Caco-2 (cell line): ENCODE results near the gene FOXF1. TPM values are rescaled to one million over a fixed set of nuclear protein-coding genes. Genes with fewer than 3 reads are reported as not detected.

Experiments used
- BruUV-seq: library from RNA; stranded (reverse); fragments of 400-500 nt; replicated peaks from 2 replicates; lab custom pipeline; 2021; lab: Mats Ljungman, UMichigan
- CTCF ChIA-PET: fragments of 300-600 bp; sonication (Branson Sonifier 250); formaldehyde crosslinking; loops from one replicate; lab custom pipeline; 2022; ENCODE audit warnings: antibody characterized with exemption; lab: Charles Lee
- POLR2A ChIA-PET: fragments of 300-600 bp; sonication (Branson Sonifier 250); formaldehyde crosslinking; loops from one replicate; lab custom pipeline; 2022; ENCODE audit warnings: antibody characterized with exemption; lab: Charles Lee
- DNase-seq, 2 experiments: peaks; one replicate each; pipeline versions ENCODE4 v3.0.0 to v3.0.0-alpha.2; 2020 to 2022
- H3K27me3 ChIP-seq: replicated peaks from 2 replicates; pipeline ENCODE4 v1.6.0; 2011; ENCODE audit warnings: low read length; ENCODE audit not compliant: control insufficient read depth, insufficient read depth
- H3K36me3 ChIP-seq: 2 replicates; pipeline ENCODE4 v1.5.1; 2011; ENCODE audit warnings: low read length; ENCODE audit not compliant: control insufficient read depth, insufficient read depth
- H3K4me1 ChIP-seq: fragments of 250-450 bp; sonication (Bioruptor Pico); 2 replicates; pipeline ENCODE4 v1.5.1; 2020; ENCODE audit warnings: mild to moderate bottlenecking
- H3K4me3 ChIP-seq: 2 replicates; pipeline ENCODE4 v1.5.1; 2011; ENCODE audit warnings: low read depth, mild to moderate bottlenecking, control low read depth, low read length
- H3K9me3 ChIP-seq: fragments of 250-450 bp; sonication (Bioruptor Pico); 2 replicates; pipeline ENCODE4 v1.5.1; 2020; ENCODE audit warnings: mild to moderate bottlenecking, moderate library complexity
- H3K27ac Mint-ChIP-seq: one replicate; pipeline ENCODE4 v1.8.0; 2022; ENCODE audit warnings: mixed read lengths; ENCODE audit not compliant: unreplicated experiment
- H3K27me3 Mint-ChIP-seq: one replicate; pipeline ENCODE4 v1.8.0; 2022; ENCODE audit warnings: mixed read lengths; ENCODE audit not compliant: insufficient read depth, unreplicated experiment
- H3K36me3 Mint-ChIP-seq: one replicate; pipeline ENCODE4 v1.8.0; 2022; ENCODE audit warnings: mild to moderate bottlenecking, mixed read lengths; ENCODE audit not compliant: insufficient read depth, unreplicated experiment
- H3K4me1 Mint-ChIP-seq: one replicate; pipeline ENCODE4 v1.8.0; 2022; ENCODE audit warnings: low read depth, mixed read lengths; ENCODE audit not compliant: unreplicated experiment
- H3K4me3 Mint-ChIP-seq: one replicate; pipeline ENCODE4 v1.8.0; 2022; ENCODE audit warnings: mild to moderate bottlenecking, moderate library complexity, mixed read lengths; ENCODE audit not compliant: unreplicated experiment
- H3K9me3 Mint-ChIP-seq: one replicate; pipeline ENCODE4 v1.8.0; 2022; ENCODE audit warnings: mixed read lengths; ENCODE audit not compliant: unreplicated experiment
- CTCF ChIP-seq, 2 experiments: fragments of 200-600 bp in 1 of 2; IDR thresholded peaks; 1 replicate in 1 of 2; 2 replicates in 1 of 2; pipeline versions ENCODE4 v1.5.1 to v1.8.0; 2011 to 2022; ENCODE audit warnings: antibody characterized with exemption in 1 of 2, control low read depth in 1 of 2, inconsistent platforms in 1 of 2, low read depth in 1 of 2, low read length in 1 of 2, mild to moderate bottlenecking in 1 of 2, moderate library complexity in 1 of 2; ENCODE audit not compliant: insufficient read depth in 1 of 2, severe bottlenecking in 1 of 2, unreplicated experiment in 1 of 2
- intact Hi-C: fragments of 100-400 bp; cut with micrococcal nuclease; formaldehyde crosslinking; loops from one replicate; pipeline ENCODE4 v1.10.0; 2022; ENCODE audit not compliant: unreplicated experiment
- total RNA-seq: library from RNA; stranded (reverse); gene quantifications from 2 replicates; pipeline ENCODE4 v1.2.3, GENCODE V29; 2022

Gene FOXF1
- total RNA-seq, 1 experiment from 2014 or later, result 0.09 TPM

GRCh38 chr16:86545954-86546637 lies 35.8 kb downstream of the FOXF1 start:
- peaks cover 1% of the 10 kb centered on the region; the same call in 1 of the 2 replicates for H3K36me3 ChIP-seq
- CTCF ChIA-PET, result no interaction called here
- POLR2A ChIA-PET, result no interaction called here
- Mint-ChIP-seq H3K27ac (no peak overlapping the region), H3K4me3 (no peak overlapping the region), H3K27me3 (no peaks in the 10 kb centered on the region), H3K36me3 (peaks cover 10% of the 10 kb centered on the region), H3K4me1 (no peaks in the 10 kb centered on the region), H3K9me3 (no peaks in the 10 kb centered on the region)
- H3K9me3 ChIP-seq, result no peaks in the 10 kb centered on the region
- no peaks in the 10 kb centered on the region for H3K27me3 ChIP-seq
- no peak overlapping the region for H3K4me3 ChIP-seq
- no peak for TF ChIP-seq CTCF (IDR thresholded peaks at IDR 0.05; ENCODE audit: insufficient read depth in 1 of 2, low read depth in 1 of 2, low read length in 1 of 2, severe bottlenecking in 1 of 2, unreplicated experiment in 1 of 2)
- no peaks in the 10 kb centered on the region for H3K4me1 ChIP-seq
- intact Hi-C loops, result no loop called here
- BruUV-seq, result no TSS peak
- no peak for DNase-seq

GRCh38 chr16:86546638-86547013 lies 36.3 kb downstream of the FOXF1 start:
- intact Hi-C loops, result no loop called here
- Mint-ChIP-seq H3K27ac (no peak overlapping the region), H3K9me3 (no peaks in the 10 kb centered on the region), H3K4me1 (no peaks in the 10 kb centered on the region), H3K4me3 (no peak overlapping the region), H3K36me3 (peaks cover 5% of the 10 kb centered on the region), H3K27me3 (no peaks in the 10 kb centered on the region)
- no peaks in the 10 kb centered on the region for H3K4me1 ChIP-seq
- peaks cover 1% of the 10 kb centered on the region; the same call in 1 of the 2 replicates for H3K36me3 ChIP-seq
- POLR2A ChIA-PET, result no interaction called here
- no peaks in the 10 kb centered on the region for H3K27me3 ChIP-seq
- no peak for TF ChIP-seq CTCF (IDR thresholded peaks at IDR 0.05; ENCODE audit: insufficient read depth in 1 of 2, low read depth in 1 of 2, low read length in 1 of 2, severe bottlenecking in 1 of 2, unreplicated experiment in 1 of 2)
- no peak overlapping the region for H3K4me3 ChIP-seq
- DNase-seq, result no peak
- no peaks in the 10 kb centered on the region for H3K9me3 ChIP-seq
- CTCF ChIA-PET, result no interaction called here
- no TSS peak for BruUV-seq

- Histone ChIP-seq H3K36me3 (peaks cover 1% of the 10 kb centered on the region; the same call in 1 of the 2 replicates), H3K4me3 (no peak overlapping the region), H3K9me3 (no peaks in the 10 kb centered on the region), H3K4me1 (no peaks in the 10 kb centered on the region), H3K27me3 (no peaks in the 10 kb centered on the region)
- no peak overlapping the region for H3K4me3 Mint-ChIP-seq
- no peaks in the 10 kb centered on the region for H3K9me3 Mint-ChIP-seq
- DNase-seq, result no peak
- ChIA-PET CTCF (no interaction called here), POLR2A (no interaction called here)
- BruUV-seq, result no TSS peak
- H3K27me3 Mint-ChIP-seq, result no peaks in the 10 kb centered on the region
- H3K27ac Mint-ChIP-seq, result no peak overlapping the region
- intact Hi-C loops, result no loop called here
- H3K4me1 Mint-ChIP-seq, result no peaks in the 10 kb centered on the region
- H3K36me3 Mint-ChIP-seq, result peaks cover 5% of the 10 kb centered on the region
- no peak for TF ChIP-seq CTCF (IDR thresholded peaks at IDR 0.05; ENCODE audit: insufficient read depth in 1 of 2, low read depth in 1 of 2, low read length in 1 of 2, severe bottlenecking in 1 of 2, unreplicated experiment in 1 of 2)
Measured at GRCh38 chr16:86547286-86547685, 37.0 kb downstream of the FOXF1 start.
